Neural cell (in vitro differentiated cells): ENCODE data around the gene UGP2.

ENCODE experiments used
- CTCF ChIP-seq: fragments of 450-650 bp; IDR thresholded peaks from 2 replicates; pipeline ENCODE4 v1.5.1; 2014; ENCODE audit warnings: antibody characterized with exemption, mild to moderate bottlenecking, moderate library complexity; ENCODE audit not compliant: poor library complexity, severe bottlenecking
- MXI1 ChIP-seq: fragments of 450-650 bp; conservative IDR thresholded peaks from 2 replicates; pipeline ENCODE4 v1.6.1; 2014; ENCODE audit warnings: antibody characterized with exemption, mild to moderate bottlenecking; ENCODE audit not compliant: poor library complexity, severe bottlenecking

- TF ChIP-seq CTCF (no peak), MXI1 (no peak)
Measured at GRCh38 chr2:63796366-63796765, 45.3 kb upstream of the UGP2 start.
